ENCODE measurements around the gene ARHGEF38.
"Not testable (repeated sequence)": the region's sequence is repeated elsewhere in the genome, so short reads cannot be mapped to it uniquely, and the experiment has no call there.

The ARHGEF38 gene

DNA sequence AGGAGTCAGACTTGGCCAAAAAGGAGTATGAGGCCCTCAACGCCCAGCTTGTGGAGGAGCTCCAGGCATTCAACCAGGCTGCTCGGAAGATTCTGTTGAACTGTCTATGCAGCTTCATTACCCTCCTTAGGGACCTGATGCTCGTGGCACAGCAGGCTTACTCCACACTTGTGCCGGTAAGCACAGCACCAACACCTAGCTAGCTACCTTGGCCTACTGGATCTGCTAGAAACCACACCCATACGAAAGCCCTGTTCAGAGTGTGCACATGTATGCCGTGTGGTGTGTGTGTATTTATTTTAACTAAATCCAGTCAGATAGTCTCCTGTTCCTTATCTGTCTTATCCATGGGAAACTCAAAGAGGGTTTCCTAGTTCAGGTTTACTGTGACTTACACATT lies 106.8 kb downstream of the ARHGEF38 start:
- DNase-seq = no peak

DNA sequence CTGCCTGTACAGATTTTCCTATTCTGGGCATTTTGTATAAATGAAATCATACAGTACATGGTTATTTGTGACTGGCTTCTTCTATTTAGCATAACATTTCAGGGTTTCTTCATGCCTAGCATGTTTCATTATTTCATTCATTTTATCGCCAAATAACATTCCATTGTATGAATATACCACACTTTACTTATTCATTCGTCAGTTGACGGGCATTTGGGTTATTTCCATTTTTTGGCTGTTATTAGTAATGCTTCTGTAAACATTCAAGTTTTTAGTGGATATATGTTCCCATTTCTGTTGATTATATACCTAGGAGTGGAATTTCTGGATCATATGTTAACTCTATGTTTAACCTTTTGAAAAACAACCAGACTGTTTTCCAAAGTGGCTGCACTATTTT lies 108.6 kb downstream of the ARHGEF38 start:
- no peak for DNase-seq

DNA sequence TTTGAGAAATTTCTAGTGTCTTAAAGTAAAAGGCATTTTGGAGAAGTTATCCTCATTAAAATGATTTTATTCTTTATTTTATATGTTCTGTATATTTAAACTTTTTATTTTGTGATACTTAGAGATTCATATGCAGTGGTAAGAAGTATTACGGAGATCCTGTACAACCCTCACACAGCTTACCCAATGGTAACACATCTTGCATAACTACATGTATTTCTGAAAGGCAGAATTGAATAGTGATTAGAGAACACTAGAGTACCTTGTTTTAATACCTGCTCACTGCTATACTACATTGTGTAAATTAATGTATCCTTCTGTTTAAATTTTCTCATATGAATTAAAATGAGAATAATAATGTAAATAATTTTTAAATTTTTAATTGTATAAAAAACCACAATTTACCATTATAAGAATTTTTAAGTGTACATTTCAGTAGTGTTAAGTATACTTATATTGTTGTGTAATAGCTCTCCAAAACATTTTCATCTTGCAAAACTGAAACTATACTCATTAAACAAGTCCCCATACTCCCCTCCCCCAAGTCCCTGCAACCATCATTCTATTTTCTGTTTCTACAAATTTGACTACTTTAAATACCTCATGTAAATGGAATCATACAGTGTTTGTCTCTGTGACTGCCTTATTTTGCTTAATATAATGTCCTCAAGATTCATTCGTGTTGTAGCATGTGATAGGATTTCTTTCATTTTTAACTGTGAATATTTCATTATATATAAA lies 110.7 kb downstream of the ARHGEF38 start:
- no peak for DNase-seq

DNA sequence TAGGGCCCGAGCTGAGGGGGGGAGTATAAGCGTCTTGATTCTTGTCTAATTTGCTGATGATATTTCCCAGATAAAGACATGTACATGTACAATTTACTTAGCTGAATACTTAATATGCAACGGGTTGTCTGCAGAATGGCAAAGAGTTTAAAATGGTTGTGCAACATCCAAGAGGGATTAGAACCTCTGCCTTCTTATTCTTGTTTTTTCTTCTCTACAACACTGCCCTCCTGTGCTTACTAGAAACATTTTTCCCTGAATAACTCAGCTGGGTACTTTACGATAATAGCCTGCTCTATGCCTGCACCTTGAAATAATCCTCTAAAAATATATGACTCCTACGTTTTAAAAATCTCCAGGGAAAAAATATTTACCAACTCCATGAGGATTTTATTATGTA lies 114.3 kb downstream of the ARHGEF38 start:
- no peak for DNase-seq

DNA sequence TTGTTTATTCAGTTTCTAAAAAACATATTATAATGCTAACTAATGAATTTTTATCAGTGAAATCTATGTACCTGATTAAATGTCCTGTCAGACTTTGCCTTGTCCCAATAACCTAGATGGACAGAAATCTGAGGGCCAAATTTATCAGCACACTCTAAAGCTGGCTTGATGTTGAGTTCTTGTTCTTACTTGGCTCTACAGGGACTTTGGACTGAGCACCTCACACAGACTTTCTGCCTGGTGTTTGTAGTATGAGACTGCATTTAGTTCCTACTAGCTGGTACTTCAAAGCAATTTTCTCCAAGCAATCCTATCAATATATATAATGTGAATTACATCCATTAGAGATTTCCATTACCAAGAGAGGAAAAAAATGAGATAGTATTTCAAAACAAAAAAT lies 118.3 kb downstream of the ARHGEF38 start:
- no peak for DNase-seq

DNA sequence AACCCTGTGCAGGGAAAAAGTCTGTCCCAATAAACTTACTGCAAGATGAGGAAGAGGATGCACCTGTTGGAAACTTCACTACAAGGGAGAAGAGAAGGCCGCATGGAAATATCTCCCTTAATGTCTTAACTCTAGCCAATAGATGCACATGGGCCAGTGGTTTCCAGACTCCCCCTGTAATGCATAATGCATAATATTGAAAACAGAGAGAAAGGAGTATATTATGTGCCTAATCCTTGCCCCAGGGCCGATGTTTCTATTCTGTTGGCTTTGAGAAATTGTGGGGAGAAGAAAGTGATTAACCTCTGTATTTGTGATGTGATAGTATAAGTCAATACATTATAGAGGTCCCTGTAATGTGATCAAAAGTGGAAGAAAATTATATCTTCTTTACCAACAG lies 118.9 kb downstream of the ARHGEF38 start:
- DNase-seq = no peak

DNA sequence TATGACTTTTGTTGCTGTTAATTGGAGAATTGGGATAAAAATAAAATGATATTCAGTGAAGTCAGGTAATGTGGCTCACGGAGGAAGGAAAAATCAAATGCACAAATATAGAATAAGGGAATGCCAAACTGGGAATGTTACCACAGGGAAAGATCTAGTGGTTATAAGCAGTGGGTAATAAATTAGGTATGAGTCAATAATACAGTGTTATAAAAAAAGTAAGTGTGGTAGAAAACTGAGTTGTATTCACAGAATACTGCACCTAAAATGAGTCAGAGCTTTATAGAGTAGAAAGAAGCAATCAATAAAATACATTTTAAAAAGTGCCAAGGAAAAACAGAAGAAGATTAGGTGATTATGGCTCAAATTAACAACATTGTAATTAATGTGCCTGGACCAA lies 121.6 kb downstream of the ARHGEF38 start:
- DNase-seq = no peak

DNA sequence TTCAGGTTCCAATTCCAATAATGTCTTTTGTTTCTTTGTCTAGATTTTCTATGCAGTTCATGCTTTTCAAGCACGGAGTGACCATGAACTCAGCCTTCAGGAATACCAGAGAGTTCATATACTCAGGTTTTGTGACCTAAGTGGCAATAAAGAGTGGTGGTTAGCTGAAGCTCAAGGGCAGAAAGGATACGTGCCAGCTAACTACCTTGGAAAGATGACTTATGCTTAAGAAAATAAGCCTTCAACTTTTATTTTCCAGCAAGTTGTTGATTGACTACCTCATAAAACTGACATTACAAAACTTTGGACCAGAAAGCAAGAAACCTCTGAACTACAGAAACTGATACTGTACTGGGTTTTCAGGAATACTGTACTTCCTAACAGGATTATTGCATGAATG lies 125.3 kb downstream of the ARHGEF38 start:
- DNase-seq = no peak

DNA sequence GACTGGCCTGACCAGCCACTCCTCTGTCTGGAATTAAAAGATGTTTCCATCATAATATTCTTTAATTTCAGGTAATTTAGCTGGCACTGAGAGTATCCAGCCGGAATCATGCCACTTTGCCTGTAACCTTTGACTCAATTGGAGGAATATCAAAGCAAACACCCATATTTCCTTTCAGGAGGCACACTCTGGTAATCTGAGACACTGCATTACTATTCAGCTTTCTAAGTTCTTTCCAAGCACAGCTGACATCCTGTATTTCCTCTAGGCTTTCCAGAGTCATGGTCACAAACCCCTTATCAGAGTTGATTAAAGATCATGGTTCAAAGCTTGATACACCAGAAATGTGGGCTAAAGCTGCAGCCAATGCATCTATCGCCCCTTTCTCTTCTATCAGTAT lies 126.8 kb downstream of the ARHGEF38 start:
- DNase-seq = no peak

DNA sequence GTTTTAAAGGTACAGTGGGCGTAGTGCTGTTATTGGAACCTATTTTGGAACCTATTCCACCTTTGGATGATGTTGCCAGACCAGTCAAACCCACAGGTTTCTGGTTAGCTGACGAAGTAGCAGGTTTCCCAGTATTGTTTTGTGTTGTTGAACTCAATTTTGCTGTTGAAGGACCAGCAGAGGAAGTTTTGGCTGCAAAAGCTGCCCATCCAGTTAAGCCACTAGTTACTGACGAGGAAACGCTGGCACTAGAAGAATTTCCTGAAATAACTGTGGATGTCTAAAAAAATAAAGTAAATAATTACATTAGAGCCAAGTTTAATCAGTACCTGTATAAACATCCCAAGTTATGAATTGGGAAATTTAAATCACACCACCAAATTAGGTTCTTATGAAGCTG lies 130.6 kb downstream of the ARHGEF38 start:
- DNase-seq = no peak

DNA sequence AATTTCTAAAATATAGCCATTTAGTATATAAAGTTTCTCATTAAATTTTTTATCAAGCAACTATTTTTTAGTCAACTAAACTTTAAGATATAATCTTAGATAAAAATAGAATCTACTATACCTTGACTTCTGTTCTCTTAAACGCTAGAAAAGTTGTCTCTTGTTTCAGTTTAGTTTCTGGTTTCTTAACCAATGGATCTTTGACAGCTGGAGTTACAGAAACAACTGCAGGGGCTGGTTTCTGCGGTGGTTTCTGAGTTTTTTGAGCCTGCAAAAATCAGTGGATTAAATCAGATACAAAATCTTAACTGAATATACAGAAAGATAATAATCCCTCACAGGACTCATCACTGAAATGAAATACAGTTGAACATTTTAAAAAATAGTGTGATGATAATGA lies 134.2 kb downstream of the ARHGEF38 start:
- DNase-seq = no peak

DNA sequence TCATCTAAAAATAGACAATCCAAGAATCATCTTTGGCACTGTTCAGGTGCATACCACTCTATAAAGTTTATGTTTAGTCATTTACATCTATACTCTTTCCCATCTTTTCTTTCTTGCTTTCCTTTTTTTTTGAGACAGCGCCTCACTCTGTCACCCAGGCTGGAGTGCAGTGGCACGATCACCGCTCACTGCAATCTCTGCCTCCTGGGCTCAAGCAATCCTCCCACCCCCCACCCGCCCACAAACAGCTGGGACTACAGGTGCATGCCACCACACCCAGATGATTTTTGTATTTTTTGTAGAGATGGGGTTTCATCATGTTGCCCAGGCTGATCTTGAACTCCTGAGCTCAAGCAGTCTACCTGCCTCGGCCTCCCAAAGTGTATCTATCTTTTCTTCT lies 142.4 kb downstream of the ARHGEF38 start:
- not testable (repeated sequence) for DNase-seq

DNA sequence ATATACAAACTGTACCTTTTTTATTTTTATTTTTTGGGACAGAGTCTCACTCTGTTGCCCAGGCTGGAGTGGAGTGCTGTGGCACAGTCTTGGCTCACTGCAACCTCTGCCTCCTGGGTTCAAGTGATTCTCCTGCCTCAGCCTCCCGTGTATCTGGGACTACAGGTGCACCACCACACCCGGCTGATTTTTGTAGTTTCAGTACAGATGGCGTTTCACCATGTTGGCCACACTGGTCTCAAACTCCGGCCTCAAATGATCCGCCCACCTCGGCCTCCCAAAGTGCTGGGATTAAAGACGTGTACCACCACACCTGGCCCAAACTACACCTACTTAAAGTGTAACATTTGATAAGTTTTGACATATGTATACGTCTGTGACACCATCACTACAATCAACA lies 143.4 kb downstream of the ARHGEF38 start:
- not testable (repeated sequence) for DNase-seq

DNA sequence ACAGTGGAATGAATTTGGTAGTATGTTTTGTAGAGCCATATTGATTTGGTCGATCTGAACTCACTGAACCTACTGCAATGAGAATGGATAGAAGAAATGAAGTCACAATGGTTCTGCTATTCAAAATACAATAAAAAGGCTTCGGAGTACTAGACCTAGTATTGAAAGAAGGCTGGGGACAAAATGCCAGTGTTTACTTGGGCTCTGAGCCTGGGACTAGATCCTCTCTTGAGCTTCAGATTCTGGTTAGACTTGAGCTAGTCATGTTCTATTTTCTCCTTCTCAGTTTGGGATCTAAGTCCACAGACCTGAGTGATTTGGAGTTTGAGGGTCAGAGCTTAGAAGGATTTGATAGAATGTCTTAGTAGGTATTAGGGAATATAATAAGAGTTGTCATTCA lies 146.2 kb downstream of the ARHGEF38 start:
- no peak for DNase-seq

DNA sequence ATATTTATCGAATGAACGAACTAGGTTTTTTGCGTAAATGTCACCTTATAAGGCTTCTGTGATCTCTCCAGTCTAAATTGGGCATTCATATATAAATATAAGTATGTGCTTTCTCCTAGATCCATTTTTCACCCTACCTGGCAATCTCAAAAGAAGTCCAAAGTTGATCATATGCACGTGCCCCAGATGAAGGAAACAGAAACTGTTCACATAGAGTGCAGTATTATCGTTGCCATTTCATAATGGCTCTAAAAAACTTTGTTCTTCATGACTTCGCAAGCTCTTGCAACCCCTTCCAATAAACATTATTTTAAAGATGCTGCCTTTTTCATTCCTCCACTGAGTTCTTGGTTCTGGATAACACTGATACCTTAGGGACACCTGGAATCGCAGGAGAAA lies 155.4 kb downstream of the ARHGEF38 start:
- DNase-seq = no peak

DNA sequence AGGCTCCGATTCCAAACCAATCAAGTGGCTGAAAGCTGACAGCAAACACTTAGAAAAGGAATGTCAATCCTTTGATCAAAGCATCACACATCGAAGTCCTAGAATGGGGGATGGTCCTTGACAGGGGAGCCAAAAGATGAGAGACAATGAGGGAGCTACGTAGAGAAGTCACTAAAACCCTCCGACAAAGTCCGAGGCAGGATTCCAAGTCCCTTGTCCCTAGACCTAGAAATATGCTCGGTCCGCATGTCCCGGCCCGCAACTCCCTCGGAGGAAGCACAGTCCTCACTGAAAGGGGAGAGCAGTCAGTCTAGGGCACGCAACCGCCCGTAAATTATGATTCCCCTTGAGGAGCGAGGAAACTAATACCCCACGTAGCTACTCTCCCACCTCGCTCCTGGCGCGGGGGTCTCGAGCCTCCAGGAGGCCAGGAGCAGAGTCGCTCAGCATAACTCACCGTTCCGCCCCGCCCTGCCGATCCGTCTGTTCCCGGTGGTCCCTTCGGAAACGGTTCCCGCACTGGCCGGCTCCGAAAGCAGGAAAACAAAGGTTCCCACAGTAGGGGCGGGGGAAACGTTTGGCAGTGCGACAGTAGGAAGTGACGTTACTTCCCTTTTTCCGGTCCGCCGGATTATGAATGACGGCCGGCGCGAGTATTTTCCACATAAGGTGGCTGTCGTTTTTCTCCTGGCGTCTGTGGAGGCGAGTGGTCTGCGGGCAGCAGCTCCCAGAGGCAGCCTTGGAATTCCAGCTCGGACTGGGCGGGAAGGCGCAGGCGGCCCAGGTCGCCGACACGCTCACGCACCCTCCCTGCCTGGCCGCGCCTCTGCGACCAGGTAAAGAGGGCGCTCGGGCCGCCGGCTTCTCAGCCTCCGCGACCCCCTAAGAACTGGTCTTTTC lies 156.0 kb downstream of the ARHGEF38 start, which contains the start of the genes GSTCD and INTS12:
Gene GSTCD, plus strand, starts transcription at position 604 of the 900 bp plus-strand sequence. CDS start 8,830 bp downstream, outside the sequence.
Gene INTS12, minus strand, starts transcription at position 509 of the 900 bp plus-strand sequence. CDS start 8,684 bp downstream, outside the sequence.
- peak; percentile 71 to 82 (median 76) for DNase-seq

DNA sequence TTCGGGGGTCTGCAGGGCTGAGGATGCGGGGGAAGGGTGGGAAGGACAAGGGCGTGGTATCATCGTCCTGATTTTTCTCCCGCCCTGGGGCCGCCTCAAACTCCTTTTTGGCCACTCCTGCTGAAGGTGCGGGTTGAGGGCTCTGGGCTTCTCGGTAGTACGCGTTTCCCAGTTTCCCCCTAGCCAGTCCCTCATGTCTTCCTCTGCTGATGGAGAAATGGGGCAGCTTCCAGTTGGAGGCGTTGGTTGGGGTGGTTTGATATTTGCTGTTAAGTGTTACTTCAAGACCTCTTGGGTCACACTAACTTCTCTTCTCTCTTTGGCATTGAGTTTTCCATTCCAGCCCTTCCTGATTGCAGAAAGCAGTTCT lies 156.6 kb downstream of the ARHGEF38 start:
- DNase-seq = no peak

DNA sequence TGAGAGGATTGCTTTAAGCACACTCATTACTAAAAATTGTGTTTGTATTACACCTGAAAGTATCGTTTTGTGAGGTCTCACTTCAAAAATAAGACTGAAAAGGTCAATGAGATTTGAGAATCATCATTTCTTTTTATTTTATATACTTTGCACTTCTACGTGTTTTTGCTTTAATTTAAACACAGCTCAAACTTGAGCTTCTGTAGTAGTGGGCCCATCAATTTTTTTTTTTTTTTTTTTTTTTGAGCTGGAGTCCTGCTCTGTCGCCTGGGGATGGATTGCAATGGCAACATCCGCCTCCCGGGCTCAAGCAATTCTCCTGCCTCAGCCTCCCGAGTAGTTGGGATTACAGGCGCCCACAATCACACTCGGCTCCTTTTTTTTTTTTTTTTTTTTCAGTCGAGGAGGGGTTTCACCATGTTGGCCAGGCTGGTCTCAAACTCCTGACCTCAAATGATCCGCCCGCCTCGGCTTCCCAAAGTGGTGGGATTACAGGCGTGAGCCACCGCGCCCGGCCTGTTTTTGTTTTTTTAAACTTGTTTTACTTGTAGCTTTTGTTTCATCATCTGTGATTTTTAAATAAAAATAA lies 157.7 kb downstream of the ARHGEF38 start:
- DNase-seq = no peak

DNA sequence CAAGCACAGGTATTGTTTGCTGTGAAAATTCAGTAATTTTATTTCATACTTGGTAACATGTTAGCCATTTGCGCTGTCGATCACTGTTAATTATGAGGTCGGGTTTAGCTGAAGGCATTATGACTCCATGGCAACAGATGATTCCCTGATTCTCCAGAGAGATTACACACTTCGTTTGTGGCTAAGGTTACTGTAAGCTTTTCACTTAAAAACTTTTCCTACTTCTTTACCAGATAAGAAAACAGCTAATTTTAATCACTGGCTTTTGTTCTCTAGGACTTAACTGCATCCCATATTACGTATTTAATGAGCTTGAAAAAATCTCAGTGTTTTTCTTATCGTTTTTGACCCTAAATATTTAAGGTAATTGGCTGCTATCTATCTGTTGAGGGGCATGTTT lies 158.3 kb downstream of the ARHGEF38 start:
- DNase-seq = no peak

DNA sequence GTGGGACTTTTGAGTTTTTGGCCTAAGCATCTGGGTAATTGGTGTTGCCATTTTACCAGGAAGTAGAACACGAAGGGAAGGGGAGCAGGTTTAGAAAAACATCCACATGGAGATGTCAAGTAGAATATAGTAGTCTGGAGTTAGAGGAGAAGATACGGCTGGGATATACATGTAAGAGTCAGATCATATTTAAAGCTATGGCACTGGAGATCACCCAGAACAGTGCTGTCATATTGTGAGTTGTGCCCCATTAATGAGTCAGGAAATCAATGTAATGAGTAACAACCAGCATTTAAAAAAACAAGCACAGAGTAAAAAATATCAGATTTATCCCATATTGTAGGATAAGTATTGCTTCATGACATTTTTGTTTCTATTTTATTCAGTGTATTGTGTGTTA lies 160.3 kb downstream of the ARHGEF38 start:
- DNase-seq = no peak

DNA sequence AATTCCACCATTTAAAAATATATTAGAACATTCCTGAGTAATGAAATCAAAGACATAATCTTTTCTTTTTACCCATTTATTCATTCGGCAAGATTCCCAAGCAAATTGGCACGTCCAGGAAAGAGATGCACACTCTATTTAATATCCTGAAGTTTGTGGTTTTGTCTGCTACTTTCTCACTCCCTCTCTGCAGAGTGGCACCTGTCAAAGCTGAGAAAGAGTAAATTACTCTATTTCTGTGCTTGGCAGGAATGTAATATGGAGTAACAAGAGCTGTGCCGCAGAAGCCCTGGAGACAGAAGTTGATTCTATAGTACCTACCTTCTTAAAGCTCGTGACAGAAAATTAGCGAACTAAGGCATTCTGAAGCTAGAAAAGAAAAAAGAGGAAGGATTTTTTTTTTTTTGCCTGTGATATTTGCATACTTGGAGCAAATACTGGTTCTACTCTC lies 161.7 kb downstream of the ARHGEF38 start:
- no peak for DNase-seq

DNA sequence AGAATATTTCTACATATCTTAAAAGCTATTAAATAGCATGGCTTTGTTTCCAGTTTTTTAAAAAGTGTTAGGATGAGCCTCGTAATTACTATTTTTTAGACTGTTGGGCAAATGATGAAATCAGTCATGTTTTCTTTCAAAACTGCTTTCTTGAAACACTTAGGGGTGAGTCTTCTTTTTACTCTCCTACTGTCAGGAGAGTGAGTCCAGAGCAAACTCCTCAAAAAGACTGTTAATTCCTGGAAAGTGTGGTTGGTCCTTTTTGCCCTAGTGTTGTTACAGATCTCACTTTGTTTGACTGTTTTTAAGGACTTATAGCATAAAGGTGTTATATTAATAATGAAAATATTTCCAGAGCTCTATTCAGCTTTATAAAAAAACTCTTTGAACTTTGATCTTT lies 162.5 kb downstream of the ARHGEF38 start:
- no peak for DNase-seq

DNA sequence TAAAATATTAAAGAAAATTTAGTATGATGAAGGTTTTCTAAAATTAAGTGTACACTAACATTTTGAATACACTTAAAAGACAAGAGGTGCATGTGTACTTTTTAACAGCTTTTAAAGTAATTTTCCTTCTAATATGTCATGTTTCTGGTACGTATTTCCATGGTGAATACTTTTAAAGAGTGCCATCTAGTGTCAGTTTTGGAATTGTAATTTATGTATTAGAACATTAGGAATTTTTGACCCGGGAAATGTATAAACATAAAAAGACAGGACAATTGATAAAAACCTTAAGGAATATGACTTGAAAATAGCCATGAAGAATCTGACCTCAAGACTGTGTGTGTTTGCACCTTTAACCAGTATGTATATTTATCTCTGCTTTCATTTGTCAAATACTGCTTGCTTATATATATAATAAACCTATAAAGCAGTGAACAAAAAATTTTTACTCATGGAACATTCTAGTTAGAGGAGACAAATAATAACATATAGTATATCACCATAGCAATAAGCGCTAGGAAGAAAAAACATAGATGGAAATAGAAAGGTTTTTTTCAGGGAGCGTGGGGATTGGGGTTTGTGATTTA lies 163.4 kb downstream of the ARHGEF38 start:
- DNase-seq = no peak

Data from activated CD4-positive, CD25-positive, alpha-beta regulatory T cell (primary cell).